Measurements from ENCODE around the gene NPTN.
"Not testable (repeated sequence)": the region's sequence is repeated elsewhere in the genome, so short reads cannot be mapped to it uniquely, and the experiment has no call there.

Gene NPTN

DNA sequence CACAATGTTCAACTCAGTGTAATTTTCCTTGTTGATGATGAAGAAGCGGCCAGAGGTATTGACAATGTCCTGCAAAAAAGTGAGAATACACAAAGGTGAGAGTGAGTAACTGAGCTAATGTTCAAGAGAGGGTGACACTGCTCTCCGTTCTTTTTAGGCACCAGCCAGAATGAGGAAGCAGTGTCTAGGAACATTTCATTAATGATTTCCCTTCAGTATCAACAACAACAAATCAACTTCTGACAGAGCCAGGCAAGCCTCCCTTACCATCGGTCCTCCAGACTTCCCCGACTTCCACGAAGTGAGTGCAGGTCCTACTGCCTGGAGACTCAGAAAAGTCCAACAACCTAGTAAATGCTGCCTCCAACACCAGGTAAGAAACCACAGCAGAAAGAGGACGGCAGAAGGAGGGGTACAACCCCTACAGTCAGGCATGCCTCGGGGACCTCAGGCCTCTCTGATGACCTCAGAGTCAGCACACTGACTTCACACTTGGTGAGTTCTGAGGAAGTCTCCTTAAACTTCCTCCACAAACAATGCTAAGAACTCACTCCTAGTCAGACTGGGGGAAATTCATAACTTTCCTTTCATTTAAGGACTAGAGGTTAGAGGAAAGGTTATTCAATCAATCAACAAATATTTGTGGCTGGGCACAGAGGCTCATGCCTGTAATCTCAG lies 62.7 kb downstream of the NPTN start:
- no peak for DNase-seq (ENCODE audit: low read depth in 2 of 2)

GRCh38 chr15:73569361-73569760 lies 63.8 kb downstream of the NPTN start:
- DNase-seq (ENCODE audit: low read depth in 2 of 2): no peak

- no peak for DNase-seq (ENCODE audit: low read depth in 2 of 2)
Measured at GRCh38 chr15:73568564-73569280, 64.5 kb downstream of the NPTN start.

- DNase-seq (ENCODE audit: low read depth in 2 of 2): no peak
Measured at GRCh38 chr15:73567020-73567419, 66.2 kb downstream of the NPTN start.

DNA sequence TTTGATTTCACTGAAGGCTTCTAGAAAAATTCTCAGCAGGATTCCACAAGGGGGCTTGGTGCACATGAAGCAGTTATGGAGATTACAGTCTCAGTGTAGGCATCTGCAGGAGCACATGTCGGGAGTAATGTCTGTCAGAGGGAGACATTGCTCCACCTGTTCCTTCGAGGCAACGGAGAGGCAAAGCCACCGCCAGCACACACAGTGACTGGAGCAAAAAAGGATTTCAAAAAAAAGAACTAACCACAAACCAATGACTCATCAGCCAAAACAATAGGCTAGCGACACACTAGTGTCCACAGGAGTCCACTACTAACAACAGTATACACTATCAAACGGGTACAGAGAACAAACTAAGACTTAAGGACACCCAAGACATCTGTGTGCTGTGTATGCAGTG lies 68.9 kb downstream of the NPTN start:
- DNase-seq (ENCODE audit: low read depth in 2 of 2): no peak

- DNase-seq (ENCODE audit: low read depth in 2 of 2): no peak
Measured at GRCh38 chr15:73560501-73561117, 72.6 kb downstream of the NPTN start.

DNA sequence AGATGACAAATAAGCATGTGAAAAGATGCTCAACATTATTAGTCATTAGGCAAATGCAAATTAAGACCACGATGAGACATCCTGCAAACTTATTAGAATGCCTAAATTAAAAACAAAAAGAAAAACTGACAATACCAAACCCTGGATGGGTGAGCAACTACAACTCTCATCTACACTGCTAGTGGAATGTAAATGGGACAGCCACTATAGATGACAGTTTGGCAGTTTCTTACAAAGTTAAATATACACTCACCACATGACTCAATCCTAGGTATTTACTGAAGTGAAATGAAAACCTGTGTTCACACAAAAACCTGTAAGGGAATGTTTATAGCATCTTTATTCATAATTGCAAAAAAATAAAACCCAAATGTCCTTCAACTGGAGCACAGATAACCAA lies 74.7 kb downstream of the NPTN start:
- no peak for DNase-seq (ENCODE audit: low read depth in 2 of 2)

GRCh38 chr15:73555080-73555479 lies 78.1 kb downstream of the NPTN start:
- no peak for DNase-seq (ENCODE audit: low read depth in 2 of 2)

- no peak for DNase-seq (ENCODE audit: low read depth in 2 of 2)
Measured at GRCh38 chr15:73550190-73550589, 83.0 kb downstream of the NPTN start.

DNA sequence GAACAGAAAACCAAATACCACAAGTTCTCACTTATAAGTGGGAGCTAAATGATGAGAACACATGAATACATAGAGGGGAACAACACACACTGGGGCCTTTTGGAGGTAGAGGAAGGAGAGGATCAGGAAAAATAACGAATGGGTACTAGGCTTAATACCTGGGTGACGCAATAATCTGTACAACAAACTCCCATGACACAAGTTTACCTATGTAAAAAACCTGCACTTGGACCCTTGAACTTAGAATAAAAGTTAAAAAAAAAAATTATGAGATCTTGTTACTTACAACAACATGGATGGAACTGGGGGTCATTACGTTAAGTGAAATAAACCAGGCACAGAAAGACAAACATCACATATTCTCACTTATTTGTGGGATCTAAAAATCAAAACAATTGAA lies 84.3 kb downstream of the NPTN start:
- DNase-seq (ENCODE audit: low read depth in 2 of 2): not testable (repeated sequence)

- no peak for DNase-seq (ENCODE audit: low read depth in 2 of 2)
Measured at GRCh38 chr15:73541479-73541878, 91.7 kb downstream of the NPTN start.

DNA sequence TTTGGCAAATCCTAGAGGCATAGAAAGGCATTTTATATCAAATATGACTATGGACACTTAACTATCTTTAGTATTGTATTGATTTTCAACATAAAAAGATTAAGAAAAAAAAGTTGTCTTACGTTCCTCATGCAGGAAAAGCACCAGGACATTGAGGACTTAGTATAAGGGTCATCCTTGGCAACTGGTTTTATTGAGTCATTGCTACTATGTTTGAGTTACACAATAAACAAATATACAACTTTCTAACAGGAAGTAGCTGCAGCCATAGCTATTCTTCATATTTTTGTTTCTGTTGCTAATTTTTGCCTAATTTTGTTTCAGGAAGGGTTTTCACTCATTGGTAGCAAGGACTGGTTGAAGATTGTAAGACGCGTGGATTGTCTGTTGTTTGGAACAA lies 93.0 kb downstream of the NPTN start:
- no peak for DNase-seq (ENCODE audit: low read depth in 2 of 2)

GRCh38 chr15:73539212-73540128 lies 93.7 kb downstream of the NPTN start:
- DNase-seq (ENCODE audit: low read depth in 2 of 2): no peak

DNA sequence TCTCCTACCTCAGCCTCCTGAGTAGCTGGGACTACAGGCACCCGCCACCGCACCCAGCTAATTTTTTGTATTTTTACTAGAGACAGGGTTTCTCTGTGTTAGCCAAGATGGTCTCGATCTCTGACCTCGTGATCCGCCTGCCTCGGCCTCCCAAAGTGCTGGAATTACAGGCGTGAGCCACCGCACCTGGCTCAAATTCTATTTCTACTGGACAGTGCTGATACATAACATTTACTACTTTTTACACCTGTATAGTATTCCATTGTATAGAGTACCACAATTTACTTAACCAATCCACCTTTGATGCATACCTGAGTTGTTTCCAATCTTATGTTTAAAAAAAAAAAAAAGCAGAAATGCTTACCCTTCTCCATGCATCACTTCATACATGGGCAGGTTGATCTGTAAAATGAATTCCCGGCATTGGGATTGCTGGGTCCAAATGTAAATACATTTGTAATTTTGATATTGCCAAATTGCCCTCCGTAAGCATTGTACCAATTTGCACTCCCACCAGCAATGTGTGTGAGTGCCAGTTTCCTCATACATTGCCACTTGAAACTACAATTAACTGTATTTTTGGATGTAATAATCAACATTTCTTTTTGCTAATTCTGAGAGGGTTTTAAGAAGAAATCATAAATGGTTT lies 94.5 kb downstream of the NPTN start:
- DNase-seq (ENCODE audit: low read depth in 2 of 2): no peak

DNA sequence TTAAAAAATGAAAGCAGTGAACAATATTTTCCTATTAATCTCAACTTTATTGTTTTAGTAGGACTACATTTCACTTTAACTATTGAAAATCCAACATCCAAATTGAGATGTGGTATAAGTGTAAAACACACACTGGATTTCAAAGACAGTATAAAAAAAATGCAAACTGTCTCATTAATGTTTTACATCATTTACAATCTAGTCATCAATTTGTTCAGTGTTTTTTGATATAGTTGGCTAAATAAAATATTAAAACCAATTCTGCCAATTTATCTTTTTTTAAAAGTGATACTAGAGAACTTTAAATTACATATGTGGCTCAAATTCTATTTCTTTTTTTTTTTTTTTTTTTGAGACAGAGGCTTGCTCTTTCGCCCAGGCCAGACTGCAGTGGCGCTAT lies 95.1 kb downstream of the NPTN start:
- no peak for DNase-seq (ENCODE audit: low read depth in 2 of 2)

DNA sequence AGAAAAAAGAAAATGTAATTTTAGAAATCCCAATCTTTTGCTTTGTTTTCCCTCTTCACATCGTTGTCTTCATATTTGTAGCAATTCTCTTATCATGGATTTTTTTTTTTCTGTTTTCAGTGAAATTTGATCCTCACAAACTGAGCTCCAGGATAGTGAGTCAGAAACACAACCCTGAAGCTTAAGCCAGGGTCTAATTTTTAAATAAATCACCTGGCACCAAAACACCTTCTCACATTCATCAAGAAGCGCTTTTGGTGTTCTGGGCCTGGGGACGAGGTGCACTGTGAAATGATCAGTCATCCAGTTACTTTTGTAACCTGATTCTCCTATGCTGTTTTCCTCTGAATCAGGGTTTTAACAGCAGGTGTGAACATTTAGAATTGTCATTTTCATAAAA lies 102.5 kb downstream of the NPTN start:
- DNase-seq (ENCODE audit: low read depth in 2 of 2): no peak

DNA sequence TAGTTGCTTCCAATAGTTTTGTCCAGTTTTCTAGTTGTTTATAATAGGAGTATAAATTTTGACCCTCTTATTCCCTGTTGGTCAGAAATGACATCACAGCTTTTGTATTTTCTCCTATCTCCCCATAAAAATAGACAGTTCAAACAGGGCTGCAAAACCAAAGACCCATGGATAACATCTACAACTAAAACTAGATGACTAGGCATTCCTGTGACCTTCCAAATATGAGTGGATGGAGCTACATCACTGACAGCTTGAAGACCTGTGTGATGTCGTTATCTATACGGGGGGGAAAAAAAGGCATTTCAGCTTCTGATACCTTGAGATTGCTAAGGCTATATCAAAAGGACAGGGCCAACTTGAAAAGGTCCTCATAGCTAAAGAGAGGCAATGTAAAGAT lies 105.6 kb downstream of the NPTN start:
- no peak for DNase-seq (ENCODE audit: low read depth in 2 of 2)

DNA sequence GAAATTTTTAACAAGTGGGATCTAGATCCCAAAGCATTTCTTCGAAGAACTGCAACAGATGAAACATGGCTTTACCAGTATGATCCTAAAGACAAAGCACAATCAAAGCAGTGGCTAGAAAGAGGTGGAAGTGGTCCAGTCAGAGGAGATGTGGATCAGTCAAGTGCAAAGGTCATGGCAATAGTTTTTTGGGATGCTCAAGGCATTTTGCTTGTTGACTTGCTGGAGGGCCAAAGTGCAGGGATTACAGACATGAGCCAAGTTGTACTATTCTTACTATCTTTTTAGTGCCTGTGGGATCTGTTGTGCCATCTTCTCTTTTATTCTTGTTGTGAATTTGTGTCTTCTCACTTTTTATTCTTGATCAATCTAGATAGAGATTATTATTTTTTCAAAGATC lies 108.3 kb downstream of the NPTN start:
- DNase-seq (ENCODE audit: low read depth in 2 of 2): no peak

GRCh38 chr15:73522011-73522410 lies 111.2 kb downstream of the NPTN start:
- no peak for DNase-seq (ENCODE audit: low read depth in 2 of 2)

GRCh38 chr15:73518876-73519733 lies 114.1 kb downstream of the NPTN start:
- DNase-seq (ENCODE audit: low read depth in 2 of 2): no peak

All from stimulated activated CD8-positive, alpha-beta memory T cell treated with anti-CD3 and anti-CD28 coated beads, Interleukin-15, amount 100 ng/mL, for 4 hours (primary cell).